Left ventricle myocardium inferior (tissue), 1 donor: ENCODE results near the gene RASGRP3. TPM values are rescaled to one million over a fixed set of nuclear protein-coding genes. Genes with fewer than 3 reads are reported as not detected.
"Not testable (repeated sequence)": the region's sequence is repeated elsewhere in the genome, so short reads cannot be mapped to it uniquely, and the experiment has no call there.

Source experiments
- DNase-seq: peaks from one replicate; pipeline ENCODE4 v3.0.0-alpha.2; 2020
- H3K27ac ChIP-seq: fragments of 200-600 bp; replicated peaks from 2 replicates; pipeline ENCODE4 v1.8.0; 2021
- H3K27me3 ChIP-seq: fragments of 200-600 bp; 2 replicates; pipeline ENCODE4 v1.8.0; 2021; ENCODE audit warnings: low read depth
- H3K36me3 ChIP-seq: fragments of 200-600 bp; 2 replicates; pipeline ENCODE4 v1.8.0; 2021
- H3K4me1 ChIP-seq: fragments of 200-600 bp; 2 replicates; pipeline ENCODE4 v1.8.0; 2021
- H3K4me3 ChIP-seq: fragments of 200-600 bp; 2 replicates; pipeline ENCODE4 v1.8.0; 2021; ENCODE audit warnings: mild to moderate bottlenecking, moderate library complexity
- H3K9me3 ChIP-seq: fragments of 200-600 bp; replicated peaks from 2 replicates; pipeline ENCODE4 v1.8.0; 2021
- CTCF ChIP-seq: fragments of 200-600 bp; IDR thresholded peaks from 2 replicates; pipeline ENCODE4 v1.8.0; 2021; ENCODE audit warnings: antibody characterized with exemption, mild to moderate bottlenecking, borderline replicate concordance
- intact Hi-C: fragments of 100-400 bp; cut with micrococcal nuclease; formaldehyde crosslinking; loops from one replicate; pipeline ENCODE4 v1.11.0; 2022
- total RNA-seq: library from RNA; stranded (reverse); fragmentation: NEBNext Ultra II Directional; extraction: Animal tissue kit (Norgen Biotek cat#: 25700); gene quantifications from one replicate; pipeline ENCODE4 v1.2.1, GENCODE V29; 2021
- donor health status: DM: no; HTN: yes; CAD: no; lungs with severe emphysema.

Gene RASGRP3
- total RNA-seq, 1 donor from 2014 or later: 69.2 TPM

- Histone ChIP-seq H3K27me3 (no peaks in the 10 kb centered on the region), H3K27ac (peak overlapping the region; percentile 85), H3K36me3 (peaks cover 8% of the 10 kb centered on the region), H3K9me3 (peaks cover 16% of the 10 kb centered on the region), H3K4me3 (peak overlapping the region; percentile 60), H3K4me1 (peaks cover 51% of the 10 kb centered on the region)
- intact Hi-C loops: no loop called here
- peak; percentile 48 for DNase-seq
- no peak for TF ChIP-seq CTCF
Observed at GRCh38 chr2:33457556-33458247, 18.7 kb upstream of the RASGRP3 start.

DNA sequence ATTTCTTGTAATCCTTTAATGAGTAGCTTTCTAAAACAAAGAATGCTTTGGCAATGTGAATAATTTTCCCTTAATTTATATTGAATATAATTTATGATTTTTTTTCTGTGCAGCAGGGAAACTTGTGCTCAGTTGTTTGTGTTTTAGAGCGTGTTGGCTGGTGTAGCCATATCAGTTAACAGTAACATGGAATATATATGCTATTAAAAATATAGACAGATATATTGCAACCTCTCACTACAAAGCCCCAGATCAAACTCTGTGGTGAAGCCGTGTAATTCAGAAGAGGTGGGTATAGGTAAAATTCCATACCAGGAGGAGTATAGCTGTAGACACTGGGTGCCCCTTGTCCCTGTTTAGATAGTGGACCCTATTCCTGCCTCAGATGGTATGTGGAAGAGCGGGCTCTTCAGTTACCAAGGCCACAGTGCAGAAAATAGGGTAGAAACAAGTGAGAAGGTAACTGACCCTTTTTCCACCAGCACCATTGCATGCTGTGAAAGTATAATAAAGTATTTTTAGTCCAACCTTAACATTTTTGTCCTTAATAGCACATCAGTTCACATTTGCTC, 18.1 kb upstream of the RASGRP3 start:
- DNase-seq: no peak
- TF ChIP-seq CTCF: no peak
- no peaks in the 10 kb centered on the region for H3K27me3 ChIP-seq
- peaks cover 51% of the 10 kb centered on the region for H3K4me1 ChIP-seq
- H3K9me3 ChIP-seq: peaks cover 9% of the 10 kb centered on the region
- peaks cover 6% of the 10 kb centered on the region for H3K36me3 ChIP-seq
- intact Hi-C loops: no loop called here
- H3K27ac ChIP-seq: peak overlapping the region; percentile 85
- H3K4me3 ChIP-seq: peak overlapping the region; percentile 60

DNA sequence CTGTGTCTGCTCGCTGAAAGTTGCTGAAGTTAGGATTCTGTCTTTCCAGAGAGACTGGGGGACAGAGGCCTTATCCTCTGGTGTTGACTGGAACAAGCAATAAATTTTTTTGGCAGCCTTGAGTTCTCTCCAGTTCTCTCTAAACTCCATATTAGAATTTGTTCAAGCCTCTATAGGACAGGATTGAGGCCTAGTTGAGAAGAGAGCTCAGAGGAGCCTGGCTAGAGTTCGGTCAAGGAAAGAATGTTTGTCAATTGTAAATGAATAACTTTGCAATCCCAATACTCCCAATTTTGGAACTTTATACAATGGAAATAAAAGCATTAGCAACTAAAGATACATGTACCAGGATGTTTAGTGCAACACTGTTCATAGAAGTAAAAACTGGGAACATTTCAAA, 16.7 kb upstream of the RASGRP3 start:
- Histone ChIP-seq H3K4me3 (peak overlapping the region; percentile 60), H3K27ac (peak overlapping the region; percentile 85), H3K27me3 (no peaks in the 10 kb centered on the region), H3K4me1 (peaks cover 56% of the 10 kb centered on the region), H3K9me3 (no peaks in the 10 kb centered on the region), H3K36me3 (no peaks in the 10 kb centered on the region)
- TF ChIP-seq CTCF: no peak
- no peak for DNase-seq
- intact Hi-C loops: no loop called here

DNA sequence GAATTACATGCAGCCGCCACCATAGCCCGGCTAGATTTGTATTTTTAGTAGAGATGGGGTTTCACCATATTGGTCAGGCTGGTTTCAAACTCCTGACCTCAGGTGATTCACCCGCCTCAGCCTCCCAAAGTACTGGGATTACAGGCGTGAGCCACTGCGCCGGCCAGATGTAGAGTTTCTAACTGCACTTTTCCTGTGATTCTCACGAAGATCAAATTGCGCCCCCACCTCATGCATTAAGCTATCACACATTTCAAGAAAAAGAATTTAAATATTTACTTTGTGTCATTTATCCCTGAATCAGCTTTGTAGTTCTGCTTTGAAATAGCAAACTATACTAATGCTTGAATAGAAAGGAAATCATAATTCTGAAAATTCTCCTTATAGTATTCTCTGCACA, 13.9 kb upstream of the RASGRP3 start:
- H3K27me3 ChIP-seq, intact Hi-C loops, H3K27ac ChIP-seq, H3K9me3 ChIP-seq, H3K4me3 ChIP-seq, DNase-seq, H3K36me3 ChIP-seq: not testable (repeated sequence)
- H3K4me1 ChIP-seq: peaks cover 71% of the 10 kb centered on the region

GRCh38 chr2:33467413-33467812, 9.0 kb upstream of the RASGRP3 start:
- Histone ChIP-seq H3K36me3 (no peaks in the 10 kb centered on the region), H3K4me3 (no peak overlapping the region), H3K4me1 (peaks cover 61% of the 10 kb centered on the region), H3K27ac (peak overlapping the region; percentile 59), H3K9me3 (no peaks in the 10 kb centered on the region), H3K27me3 (no peaks in the 10 kb centered on the region)
- intact Hi-C loops: no loop called here
- DNase-seq: no peak
- no peak for TF ChIP-seq CTCF

DNA sequence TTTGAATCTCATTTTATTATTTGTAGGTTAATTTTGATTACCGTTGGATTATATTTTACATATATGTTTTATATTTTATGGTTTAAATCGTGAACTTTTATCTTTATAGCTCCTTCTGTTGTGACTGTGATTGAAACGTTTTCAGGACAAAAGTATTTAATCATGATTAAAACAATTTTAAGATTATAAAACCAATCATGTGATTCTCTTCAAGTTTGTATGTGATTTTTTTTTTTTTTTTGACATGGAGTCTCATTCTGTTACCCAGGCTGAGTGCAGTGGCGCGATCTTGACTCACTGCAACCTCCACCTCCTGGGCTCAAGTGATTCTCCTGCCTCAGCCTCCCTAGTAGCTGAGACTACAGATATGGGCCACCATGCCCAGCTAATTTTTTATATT, 7.2 kb upstream of the RASGRP3 start:
- H3K4me1 ChIP-seq: peaks cover 66% of the 10 kb centered on the region
- TF ChIP-seq CTCF: no peak
- no peak for DNase-seq
- no peak overlapping the region for H3K4me3 ChIP-seq
- no peaks in the 10 kb centered on the region for H3K36me3 ChIP-seq
- intact Hi-C loops: no loop called here
- peak overlapping the region; percentile 47 for H3K27ac ChIP-seq
- no peaks in the 10 kb centered on the region for H3K9me3 ChIP-seq
- H3K27me3 ChIP-seq: no peaks in the 10 kb centered on the region
